ENCODE data around the gene SHB. TPM values are rescaled to one million over a fixed set of nuclear protein-coding genes. Genes with fewer than 3 reads are reported as not detected.

SHB gene
- total and polyA plus RNA-seq, 2 of the 13 experiments (the other 11 are each of a cell fraction or from before 2014, with no cell fraction given) = 19.4 to 20.7 TPM

GRCh38 chr9:38059233-38059936 lies 9.6 kb downstream of the SHB start (continued):
- TF ChIP-seq ISX (CRISPR knock-in tag; conservative IDR thresholded peaks at IDR 0.05) (no peak), ZNF263 (CRISPR knock-in tag; IDR thresholded peaks at IDR 0.05) (peak; percentile 89), MTA1 (CRISPR knock-in tag; IDR thresholded peaks at IDR 0.05; ENCODE audit: borderline replicate concordance) (peak; percentile 94), HNF4A (CRISPR knock-in tag; IDR thresholded peaks at IDR 0.05) (peak; percentile 92), ZNF556 (CRISPR knock-in tag; IDR thresholded peaks at IDR 0.05; ENCODE audit: borderline replicate concordance) (peak; percentile 73; the same call in 1 of the 2 replicates), HNRNPUL1 (IDR thresholded peaks at IDR 0.05; ENCODE audit: low read depth, low read length) (no peak), POLR2G (IDR thresholded peaks at IDR 0.05; ENCODE audit: low read depth, low read length) (peak; percentile 38; the same call in 1 of the 2 replicates), POLR2AphosphoS2 (IDR thresholded peaks at IDR 0.05; ENCODE audit: low read depth, low read length) (no peak), ZBTB7B (CRISPR knock-in tag; IDR thresholded peaks at IDR 0.05) (peak; percentile 55; the same call in 1 of the 2 replicates), E2F5 (CRISPR knock-in tag; conservative IDR thresholded peaks at IDR 0.05) (no peak), ZBTB46 (CRISPR knock-in tag; IDR thresholded peaks at IDR 0.05; ENCODE audit: borderline replicate concordance) (no peak), EED (CRISPR knock-in tag; IDR thresholded peaks at IDR 0.05) (no peak), KLF6 (CRISPR knock-in tag; IDR thresholded peaks at IDR 0.05) (no peak), STAT6 (CRISPR knock-in tag; IDR thresholded peaks at IDR 0.05; ENCODE audit: borderline replicate concordance) (no peak), ZNF567 (CRISPR knock-in tag; IDR thresholded peaks at IDR 0.05; ENCODE audit: borderline replicate concordance) (no peak), BCLAF1 (IDR thresholded peaks at IDR 0.05) (no peak), ZNF451 (CRISPR knock-in tag; IDR thresholded peaks at IDR 0.05) (no peak), KLF12 (CRISPR knock-in tag; IDR thresholded peaks at IDR 0.05; ENCODE audit: borderline replicate concordance) (no peak), REPIN1 (CRISPR knock-in tag; IDR thresholded peaks at IDR 0.05; ENCODE audit: borderline replicate concordance, low read depth) (peak; percentile 37; the same call in 1 of the 2 replicates), AGO2 (optimal IDR thresholded peaks at IDR 0.05; ENCODE audit: low read depth, low read length) (no peak), CEBPG (CRISPR knock-in tag; IDR thresholded peaks at IDR 0.05) (0 out of 2 replicates have a peak, but pooled peaks have one; percentile 43), SRSF1 (optimal IDR thresholded peaks at IDR 0.05; ENCODE audit: low read depth, low read length) (no peak), HOXD1 (CRISPR knock-in tag; IDR thresholded peaks at IDR 0.05) (peak; percentile 91)

Measured in HepG2 (cell line).